Activated CD4-positive, alpha-beta T cell treated with anti-CD3 and anti-CD28 coated beads, Interleukin-2, amount 50 U/mL, for 48 hours (primary cell): Measurements from ENCODE around the gene XAF1.
"Not testable (repeated sequence)": the region's sequence is repeated elsewhere in the genome, so short reads cannot be mapped to it uniquely, and the experiment has no call there.

Experiments used
- DNase-seq, 2 experiments: peaks; one replicate each; pipeline ENCODE4 v3.0.0-alpha.2; 2020

The XAF1 gene

DNA sequence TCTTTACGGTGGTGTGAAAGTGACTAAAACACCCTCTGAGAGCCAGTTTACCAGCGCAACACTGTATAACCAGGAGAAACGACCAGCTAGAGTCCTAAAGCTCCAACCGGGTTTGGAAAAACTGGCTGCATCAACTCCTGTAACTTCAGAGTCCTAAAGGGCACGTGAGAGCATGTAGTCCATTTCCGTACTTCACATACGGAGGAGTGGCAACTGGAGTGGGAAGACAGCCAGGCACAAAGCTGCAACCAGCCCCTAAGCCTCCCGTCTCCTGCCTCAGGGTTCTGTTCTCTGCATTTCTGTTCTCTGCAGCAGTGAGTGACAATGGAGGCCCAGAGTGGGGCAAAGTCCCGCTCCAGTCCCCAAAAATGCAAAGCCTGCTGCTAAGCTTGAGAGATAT is 56.4 kb downstream of the XAF1 start:
- DNase-seq: no peak

DNA sequence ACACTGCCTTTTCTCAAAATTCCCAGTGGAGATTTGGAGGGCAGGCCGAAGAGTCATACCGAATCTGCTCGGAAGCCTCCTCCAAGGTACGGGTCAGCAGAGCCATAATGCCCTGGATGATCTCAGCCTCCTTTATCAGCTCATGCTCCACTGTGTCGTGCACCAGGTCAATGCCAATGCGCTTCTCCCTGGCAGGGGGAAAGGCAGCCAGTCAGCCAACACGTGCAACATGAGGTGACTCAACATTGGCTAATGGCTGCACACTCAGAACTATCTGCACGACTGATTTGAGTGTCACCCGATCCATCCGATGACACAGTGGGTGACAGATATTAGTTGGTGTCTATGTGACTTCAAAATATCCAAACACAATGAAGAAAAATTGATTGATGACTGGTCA is 59.9 kb downstream of the XAF1 start:
- DNase-seq: no peak

DNA sequence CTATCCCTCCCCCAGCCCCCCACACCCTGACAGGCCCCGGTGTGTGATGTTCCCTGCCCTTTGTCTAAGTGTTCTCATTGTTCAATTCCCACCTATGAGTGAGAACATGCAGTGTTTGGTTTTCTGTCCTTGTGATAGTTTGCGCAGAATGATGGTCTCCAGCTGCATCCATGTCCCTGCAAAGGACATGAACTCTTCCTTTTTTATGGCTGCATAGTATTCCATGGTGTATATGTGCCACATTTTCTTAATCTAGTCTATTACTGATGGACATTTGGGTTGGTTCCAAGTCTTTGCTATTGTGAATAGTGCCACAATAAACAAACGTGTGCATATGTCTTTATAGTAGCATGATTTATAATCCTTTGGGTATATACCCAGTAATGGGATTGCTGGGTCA is 60.5 kb downstream of the XAF1 start:
- not testable (repeated sequence) for DNase-seq

DNA sequence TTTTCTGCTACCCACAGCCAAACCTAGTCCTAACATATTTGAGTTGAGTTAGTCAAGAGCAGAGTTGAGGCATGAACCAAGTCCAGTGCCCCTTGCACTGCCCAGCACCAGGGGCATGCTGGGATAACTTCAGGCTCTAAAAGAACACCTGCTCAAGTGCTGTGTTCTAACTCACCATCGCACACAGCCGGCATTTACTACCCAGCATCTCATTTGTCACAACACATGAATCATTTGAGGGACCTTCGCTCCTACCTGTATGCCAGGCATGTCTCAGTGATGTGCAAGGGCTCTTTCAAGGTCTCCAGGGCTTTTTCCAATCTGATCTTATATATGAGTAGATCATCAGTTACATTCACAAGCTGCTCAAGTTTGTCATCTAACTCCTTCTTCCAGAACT is 63.1 kb downstream of the XAF1 start:
- DNase-seq: no peak

DNA sequence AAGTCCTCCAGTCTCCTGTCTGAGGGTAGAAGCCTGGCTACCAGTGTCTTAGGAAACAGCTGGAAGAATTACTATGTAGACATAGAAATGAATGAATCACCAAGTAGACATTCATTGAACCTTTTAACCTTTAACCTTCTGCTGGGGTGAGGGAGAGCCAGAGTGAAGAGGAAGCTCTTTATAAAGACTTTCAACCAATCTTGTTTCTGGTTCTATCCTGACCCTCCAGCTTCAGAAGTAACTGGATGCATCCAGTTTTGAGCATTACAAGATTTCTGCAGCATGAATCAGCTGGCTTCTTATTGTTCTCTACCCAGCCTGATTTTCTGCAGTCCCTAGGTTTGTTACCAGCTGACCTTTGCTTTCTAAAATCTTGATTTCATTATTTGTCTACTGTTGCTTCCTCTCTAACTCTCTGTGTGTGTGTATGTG is 67.2 kb downstream of the XAF1 start:
- DNase-seq: no peak
